CD1c-positive myeloid dendritic cell (primary cell): ENCODE results near the gene SPATC1L.
A peak's percentile ranks its signal among the peaks of the same experiment; 100 is the strongest.
"Not testable (repeated sequence)": the region's sequence is repeated elsewhere in the genome, so short reads cannot be mapped to it uniquely, and the experiment has no call there.

ENCODE experiments used
- DNase-seq: peaks from one replicate; pipeline ENCODE4 v3.0.0-alpha.2; 2016; ENCODE audit errors: extremely low spot score

Gene SPATC1L

DNA sequence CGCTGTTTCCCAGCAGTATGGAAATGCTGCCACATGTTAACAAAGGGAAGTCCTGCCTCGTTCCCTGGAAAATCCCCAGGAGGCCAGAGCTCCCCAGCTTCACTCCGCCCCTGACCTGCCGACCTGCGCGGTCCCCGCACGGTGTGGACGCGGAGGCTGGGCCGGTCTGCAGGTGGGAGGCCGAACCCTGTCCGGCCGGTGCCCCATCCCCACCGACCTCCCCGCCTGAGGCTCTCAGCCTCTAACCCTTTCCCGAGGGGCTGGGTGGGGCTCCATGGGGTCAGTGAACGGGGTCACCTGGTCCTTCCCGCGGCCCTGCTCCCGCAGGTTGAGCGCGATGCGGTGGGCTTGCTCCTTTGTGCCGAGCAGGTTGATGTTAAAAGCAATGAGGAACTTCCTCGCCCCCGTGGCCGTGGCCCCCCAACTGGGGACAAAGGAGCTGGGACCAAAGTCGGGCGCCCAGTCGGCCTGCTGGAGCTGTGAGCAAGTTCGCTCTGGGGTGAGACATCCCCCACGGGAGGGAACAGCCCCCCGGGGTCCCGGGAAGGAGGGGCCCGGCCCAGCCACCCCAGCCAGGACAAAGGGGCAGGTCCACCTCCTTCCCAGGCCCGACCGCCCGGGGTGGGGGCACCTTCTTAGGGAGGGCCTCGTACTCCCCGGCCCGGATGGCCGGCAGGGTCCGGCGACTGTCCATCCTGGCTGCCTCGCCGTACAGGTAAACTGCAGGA lies 32.8 kb downstream of the SPATC1L start:
- DNase-seq, result no peak

DNA sequence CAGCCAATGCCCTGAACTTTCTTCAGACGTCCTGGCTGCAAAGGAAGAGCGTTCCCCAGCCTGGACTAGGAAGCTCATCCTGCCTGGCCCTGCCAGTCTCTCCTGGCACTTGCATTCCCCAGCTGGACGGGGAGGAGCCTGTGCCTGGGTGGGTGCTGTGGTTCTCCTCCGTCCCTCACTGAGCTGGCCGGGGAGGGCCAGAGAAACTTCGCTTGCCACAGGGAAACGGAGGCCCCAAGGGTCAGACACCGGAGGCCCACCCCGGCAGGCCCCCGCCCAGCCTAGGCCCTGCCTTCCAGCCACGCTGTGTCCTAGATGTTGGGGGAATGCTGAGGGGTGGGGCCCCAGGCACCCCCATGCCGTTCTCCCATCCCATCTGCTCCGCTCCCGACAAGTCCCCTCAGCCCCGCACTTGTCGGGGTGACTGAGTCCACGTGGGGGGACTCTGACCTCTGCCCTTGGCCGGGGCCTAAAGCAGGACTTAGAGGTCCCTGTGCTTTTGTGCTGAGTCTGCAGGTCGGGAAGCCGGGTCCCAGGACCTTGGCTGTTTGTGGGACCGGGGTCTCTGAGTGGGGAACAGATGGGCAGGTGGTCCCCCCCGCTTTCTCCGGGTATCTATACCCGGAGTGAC lies 33.7 kb downstream of the SPATC1L start:
- DNase-seq, result no peak

DNA sequence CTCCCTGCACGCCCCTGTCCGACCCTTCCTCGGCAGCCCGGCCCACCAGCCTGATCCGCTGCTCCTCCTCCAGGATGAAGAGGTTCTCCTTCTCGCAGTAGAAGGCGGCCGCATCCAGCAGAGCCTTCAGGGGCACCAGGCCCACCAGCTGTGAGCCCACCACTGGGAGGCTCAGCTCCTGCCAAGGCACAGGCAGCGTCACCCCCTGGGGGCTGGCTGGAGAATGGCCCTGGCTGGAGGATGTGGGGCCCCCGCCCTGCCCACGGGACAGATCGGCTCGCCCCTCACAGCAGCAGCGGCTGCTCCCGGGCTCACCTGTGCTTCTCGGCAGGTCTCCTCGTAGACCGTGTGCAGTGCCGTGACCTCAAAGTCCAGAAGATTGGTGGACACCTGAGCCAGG lies 34.2 kb downstream of the SPATC1L start:
- DNase-seq, result no peak

DNA sequence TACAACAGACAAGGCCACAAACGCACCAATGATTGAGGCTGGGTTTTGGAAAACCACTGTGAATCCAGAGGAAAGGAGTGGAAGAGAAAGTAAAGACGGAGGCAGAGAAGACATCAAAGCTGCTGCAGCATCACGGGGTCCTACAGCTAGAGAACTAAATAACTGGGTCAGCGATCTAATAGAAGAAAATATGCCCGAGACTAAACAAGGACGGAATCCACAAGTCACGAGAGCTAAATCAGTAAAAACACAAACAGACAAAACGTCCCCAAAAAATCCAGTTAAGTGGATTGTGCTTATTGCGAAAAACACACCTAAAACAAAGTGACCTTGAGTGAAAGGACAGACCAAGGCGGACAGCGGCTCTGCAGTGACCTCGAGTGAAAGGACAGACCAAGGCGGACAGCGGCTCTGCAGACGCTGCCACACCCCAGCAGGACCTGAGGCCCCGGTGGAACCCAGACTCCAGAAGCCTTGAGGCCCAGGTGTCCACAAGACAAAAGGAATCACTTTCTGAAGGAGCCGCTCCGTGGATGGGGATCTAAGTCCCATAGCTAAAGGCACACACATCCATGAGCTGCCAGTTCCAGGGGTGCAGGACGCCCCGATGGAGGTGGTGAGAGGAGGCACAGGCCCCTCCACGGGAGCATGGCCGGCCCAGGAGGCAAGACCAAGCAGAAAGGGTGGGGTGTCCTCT lies 34.9 kb downstream of the SPATC1L start:
- DNase-seq, result no peak

DNA sequence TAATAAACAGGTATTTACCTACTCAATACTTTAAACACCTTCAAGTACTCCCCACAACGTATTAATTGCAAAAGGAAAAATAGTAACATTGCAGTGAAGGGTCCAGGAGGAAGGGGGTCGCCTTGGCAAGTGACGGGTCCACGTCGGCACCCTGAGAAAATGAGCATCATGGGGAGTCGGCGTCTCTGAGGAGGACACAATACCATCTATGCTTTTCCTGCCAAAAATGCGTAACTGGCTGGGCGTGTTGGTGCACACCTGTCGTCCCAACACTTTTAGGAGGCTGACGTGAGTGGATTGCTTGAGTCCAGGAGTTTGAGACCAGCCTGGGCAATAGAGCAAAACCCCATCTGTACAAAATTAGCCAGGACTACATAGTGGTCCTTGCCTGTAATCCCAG lies 36.2 kb downstream of the SPATC1L start:
- no peak for DNase-seq

DNA sequence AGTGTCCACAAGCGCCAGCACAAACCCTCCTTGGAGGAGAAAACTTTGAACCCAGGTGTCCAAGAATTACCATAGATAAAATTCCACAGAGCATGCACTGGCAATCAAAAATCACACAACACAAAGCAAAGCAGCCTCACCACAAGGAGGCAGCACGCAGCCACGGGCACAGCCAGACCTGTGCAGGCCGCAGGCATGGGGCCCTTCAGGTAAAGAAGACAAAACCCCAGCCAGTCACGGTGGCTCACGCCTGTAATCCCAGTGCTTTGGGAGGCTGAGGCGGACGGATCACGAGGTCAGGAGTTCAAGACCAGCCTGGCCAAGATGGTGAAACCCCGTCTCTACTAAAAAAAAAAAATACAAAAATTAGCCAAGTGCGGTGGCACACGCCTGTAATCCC lies 36.8 kb downstream of the SPATC1L start:
- DNase-seq, result peak; percentile 6

DNA sequence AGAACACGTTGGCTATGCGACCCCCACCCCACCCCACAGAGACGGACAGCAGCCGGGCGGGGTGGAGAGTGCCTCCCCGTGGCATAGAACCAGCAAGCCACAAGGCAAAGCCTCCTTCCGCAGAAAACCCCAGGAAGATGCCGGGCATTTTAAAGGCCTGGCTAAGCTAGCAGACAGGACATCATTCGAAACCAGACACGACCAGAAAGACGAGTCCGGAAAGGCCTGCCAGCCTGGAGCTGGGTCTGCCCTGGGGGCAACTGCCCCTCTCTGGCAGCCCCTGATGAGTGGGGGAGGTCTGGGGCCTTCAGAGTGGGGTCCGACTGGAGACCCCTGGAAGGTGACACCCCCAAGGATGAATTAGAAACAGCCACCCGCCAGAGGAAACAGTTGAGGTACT lies 37.4 kb downstream of the SPATC1L start:
- DNase-seq, result no peak

DNA sequence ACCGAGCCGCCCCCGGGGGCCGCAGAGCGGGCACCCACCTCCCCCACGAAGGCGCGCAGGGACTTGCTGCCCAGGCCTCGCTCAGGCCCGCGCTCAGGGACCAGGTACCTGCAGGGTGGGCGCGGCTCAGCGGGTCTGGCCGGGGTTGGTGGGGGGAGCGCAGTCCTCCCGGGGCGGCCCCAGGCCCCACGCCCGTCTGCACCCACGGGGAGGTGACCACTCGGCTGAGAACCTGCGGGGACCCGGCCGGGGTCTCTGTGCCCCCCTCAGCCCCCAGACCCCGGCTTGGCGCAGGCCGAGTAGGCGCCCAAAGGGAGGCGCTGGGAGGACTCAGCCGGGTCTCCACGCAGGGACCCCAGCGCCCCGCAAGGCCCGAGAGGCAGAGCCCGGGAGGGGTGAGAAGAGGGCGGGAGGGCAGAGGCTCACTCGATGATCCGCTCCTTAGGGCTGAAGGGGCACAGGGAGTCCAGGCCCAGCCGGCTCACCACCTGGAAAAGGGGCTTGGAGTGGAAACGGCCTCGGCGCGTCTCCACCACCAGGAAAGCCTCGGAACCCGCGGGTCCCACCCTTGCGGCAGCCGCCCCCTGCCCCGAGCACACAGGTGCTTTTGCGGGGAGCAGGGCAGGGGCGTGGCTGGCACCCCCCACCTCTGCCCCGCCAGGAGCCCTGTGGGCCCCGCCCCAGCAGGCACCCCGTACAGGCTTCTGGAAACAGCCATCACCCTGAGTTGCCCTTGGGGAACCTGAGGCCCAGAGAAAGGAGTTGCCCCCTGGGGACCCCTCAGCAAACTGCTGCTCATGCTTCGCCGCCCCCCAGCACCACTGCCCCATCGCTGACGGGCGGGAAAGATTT lies 38.2 kb downstream of the SPATC1L start:
- no peak for DNase-seq

DNA sequence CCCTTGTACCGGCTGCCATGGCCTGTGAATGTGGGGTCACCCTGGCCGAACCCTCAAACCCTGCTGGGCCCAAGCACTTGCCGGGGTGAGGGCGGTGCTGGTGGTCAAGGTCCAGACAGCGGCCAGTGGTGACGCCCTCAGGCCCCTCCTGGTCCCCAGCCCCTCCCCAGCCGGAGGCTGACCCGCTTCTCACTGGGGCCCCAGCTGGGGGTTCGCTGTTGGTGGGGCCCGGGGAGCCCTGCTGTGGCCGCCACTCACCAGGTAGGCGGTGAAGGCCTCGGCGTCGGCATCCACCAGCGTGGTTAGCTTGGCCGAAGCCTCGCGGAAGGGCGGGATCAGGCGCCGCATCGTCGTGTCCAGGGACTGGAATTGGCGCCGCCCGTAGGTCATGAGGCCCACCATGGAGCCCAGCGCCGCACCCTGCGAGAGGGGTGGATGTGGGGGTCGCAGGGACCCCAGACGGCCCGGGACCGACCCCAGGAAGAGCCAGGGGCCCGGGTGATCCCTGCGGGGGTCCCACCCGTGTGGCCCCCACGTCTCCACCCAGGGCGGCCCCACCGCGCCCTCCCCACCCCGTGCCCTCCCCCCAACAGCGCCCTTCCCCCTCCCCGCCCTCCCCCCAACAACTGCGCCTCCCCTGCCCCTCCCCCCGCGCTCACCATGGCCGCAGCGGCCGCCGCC lies 39.0 kb downstream of the SPATC1L start:
- DNase-seq, result no peak

DNA sequence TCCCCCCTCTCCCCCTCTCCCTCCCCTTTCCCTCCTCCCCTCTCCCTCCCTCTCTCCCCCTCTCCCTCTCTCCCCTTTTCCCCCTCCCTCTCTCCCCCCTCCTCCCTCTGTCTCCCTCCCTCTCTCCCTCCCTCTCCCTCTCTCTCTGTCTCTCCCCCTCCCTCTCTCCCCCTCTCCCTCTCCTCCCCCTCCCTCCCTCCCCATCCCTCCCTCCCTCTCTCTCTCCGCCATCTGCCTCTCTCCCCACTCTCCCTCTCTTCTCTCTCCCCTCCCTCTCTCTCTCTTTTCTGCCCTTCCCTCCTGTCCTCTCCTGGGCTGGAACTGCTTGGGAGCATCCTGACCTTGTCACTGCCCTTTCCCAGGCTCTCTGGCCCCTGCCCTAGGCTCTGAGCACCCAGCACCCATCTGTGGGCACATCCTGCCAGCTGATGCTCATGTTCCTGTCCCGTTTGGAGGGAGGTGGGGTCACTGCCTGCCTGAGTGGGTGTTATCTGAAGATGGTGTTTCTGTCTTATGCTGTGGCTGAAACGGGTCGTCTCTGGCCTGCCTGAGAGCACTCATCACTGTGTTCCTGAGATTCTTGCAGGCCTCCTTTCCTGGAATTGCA lies 39.7 kb downstream of the SPATC1L start:
- DNase-seq, result no peak

DNA sequence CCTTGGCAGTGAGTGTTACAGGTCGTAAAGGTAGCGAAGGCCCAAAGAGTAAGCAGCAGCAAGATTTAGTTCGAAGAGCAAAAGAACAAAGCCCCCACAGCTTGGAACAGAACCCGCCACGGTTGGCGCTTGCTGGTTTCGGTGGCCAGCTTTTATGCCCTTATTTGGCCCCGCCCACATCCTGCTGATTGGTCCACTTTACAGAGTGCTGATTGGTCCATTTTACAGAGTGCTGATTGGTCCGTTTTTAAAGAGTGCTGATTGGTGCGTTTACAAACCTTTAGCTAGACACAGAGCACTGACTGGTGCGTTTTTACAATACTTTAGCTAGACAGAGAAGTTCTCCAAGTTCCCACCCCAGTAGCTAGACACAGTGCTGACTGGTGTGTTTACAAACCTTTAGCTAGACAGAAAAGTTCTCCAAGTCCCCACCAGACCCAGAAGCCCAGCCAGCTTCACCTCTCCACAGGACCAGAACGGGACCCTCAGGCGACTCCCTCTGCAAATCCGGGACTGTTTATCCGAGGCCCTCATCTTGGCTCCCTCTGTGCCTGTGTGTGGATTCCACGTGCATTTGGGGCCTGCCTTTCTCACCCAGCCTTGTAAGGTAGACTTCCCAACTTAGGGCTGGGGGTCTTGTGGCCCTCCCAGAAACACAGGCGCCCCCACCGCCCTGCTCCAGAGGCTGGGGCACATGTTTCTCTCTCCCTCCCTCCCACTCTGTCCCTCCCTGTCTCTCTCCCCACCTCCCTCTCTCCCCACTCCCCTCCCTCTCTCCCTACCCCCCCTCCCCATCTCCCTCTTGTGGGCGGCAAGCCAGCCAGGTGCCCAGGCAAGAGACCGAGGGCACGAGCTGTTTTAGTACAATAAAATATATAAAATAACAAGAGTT lies 41.4 kb downstream of the SPATC1L start:
- no peak for DNase-seq

DNA sequence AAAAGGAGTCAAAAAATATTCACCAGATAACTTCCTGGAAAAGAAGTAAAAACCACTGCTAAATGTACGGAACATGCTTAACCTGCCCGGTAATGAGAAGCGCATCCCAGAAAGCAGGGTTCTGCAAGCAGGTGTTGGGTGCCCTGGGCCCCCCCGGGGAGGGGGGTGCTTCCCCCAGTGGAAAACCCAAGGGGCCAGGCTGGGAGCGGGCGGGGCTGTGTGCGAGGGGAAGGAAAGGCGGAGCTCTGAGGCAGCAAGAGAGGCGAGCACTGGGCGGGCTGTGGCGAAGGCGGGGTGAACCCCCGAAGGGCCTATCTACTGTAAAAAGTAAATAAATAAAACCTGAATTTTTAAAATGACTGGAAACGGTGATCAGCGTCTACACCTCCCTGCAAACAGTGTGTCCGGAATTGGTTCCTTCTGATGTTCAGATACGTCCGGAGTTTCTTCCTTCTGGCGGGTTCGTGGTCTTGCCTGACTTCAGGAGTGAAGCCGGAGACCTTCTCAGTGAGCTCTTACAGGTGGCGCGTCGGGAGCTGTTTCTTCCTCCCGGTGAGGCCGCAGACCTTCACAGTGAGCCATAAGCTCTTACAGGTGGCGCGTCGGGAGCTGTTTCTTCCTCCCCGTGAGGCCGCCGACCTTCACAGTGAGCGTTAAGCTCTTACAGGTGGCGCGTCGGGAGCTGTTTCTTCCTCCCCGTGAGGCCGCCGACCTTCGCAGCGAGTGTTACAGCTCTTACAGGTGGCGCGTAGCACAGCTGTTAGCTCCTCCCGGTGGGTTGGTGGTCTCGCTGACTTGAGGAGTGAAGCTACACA lies 42.3 kb downstream of the SPATC1L start:
- no peak for DNase-seq

DNA sequence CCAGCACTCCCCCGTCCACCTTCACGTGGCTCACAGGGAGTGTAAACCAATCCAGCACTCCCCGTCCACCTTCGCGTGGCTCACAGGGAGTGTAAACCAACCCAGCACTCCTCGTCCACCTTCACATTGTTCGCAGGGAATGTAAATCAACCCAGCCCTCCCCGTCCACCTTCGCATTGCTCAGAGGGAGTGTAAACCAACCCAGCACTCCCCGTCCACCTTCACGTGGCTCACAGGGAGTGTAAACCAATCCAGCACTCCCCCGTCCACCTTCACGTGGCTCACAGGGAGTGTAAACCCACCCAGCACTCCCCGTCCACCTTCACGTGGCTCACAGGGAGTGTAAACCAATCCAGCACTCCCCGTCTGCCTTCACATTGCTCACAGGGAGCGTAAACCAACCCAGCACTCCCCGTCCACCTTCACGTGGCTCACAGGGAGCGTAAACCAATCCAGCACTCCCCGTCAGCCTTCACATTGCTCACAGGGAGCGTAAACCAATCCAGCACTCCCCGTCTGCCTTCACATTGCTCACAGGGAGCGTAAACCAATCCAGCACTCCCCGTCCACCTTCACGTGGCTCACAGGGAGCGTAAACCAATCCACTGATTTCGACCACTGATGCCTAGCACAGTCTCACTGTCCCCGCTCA lies 43.8 kb downstream of the SPATC1L start:
- DNase-seq, result not testable (repeated sequence)

DNA sequence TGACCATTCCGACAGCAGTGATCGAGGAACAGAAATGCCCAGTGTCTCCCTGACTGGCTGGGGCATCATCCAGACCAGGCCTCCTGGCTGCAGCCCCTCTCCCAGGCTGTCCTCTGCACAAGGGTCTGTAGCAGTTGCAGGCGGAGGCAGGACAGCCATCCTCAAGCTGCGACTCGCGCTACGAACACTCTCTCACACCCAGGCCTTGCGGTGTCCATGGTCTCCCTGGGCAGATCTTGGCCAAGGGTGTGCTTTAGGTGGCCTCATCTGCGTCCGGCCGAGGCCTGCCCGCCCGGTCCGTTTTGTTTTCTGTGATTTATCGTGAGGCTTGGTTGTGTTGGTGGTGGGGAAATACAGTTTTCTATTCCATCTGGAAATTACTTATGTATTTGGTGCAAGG lies 44.6 kb downstream of the SPATC1L start:
- DNase-seq, result no peak

DNA sequence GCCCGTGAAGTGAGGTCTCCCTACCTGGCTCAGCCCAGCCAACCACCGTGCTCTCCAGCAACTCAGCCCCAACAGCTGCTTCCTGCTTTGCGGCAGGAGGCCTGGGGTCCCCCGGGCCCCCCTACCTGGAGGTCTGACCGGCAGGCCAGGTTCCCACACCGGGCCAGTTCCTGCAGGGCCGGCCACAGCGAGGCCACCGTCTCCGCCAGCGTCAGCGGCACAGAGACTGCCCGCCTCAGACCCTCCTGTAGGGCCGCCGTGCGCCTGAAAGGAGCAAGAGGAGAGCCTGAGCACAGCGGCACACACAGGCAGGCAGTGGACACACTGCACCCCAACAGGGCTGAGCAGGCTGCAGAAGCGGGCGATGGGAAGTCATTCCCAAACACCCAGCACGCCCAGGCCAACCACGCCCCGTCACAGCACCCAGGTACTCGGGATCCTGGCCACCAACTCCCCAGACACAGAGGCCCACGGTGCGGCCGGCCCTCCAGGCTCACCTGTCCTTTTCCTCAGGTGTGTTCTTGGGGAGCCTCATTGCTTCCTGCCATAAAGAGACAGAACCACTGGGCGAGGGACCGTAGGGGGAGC lies 45.8 kb downstream of the SPATC1L start:
- no peak for DNase-seq

DNA sequence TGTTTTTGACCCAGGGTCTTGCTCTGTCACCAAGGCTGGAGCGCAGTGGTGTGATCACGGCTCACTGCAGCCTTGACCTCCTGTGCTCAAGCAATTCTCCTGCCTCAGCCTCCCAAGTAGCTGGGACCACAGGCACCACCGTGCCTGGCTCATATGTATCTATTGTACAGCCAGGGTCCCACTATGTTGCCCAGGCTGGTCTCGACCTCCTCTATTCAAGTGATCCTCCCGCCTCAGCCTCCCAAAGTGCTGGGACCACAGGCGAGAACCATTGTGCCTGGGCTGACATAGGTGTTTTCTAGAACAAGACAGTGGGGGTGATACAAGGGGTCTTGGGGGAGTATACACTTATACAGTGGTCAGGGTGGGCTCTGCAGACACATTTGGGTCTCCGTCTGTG lies 46.4 kb downstream of the SPATC1L start:
- DNase-seq, result no peak

DNA sequence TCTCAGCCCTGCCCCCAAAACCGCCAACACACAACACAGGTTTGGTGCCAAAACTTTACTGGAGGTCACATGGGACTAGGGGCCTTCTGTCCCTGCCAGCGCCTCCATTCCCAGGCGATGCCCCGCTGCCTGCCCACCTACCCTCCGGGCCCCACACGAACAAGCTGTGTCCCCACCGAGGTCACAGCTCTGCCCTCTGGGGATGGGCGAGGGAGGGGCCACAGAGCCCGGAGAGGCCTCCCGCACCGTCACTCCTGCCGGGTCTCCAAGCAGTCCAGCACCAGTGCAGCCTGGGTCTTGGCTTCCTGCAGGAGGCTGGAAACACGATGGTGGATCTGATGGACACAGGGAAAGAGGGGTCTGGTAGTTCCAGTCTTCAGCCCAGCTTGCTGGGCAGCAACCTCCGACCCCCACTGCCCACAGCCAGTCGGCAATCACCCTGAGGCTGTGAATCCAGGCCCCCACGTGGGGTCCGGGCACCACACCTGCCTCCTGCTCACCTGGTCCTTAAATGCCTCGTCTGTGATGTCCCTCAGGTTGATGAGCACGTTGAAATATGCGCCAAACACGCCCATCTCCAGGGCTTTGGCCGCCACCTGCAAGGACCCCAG lies 47.4 kb downstream of the SPATC1L start:
- DNase-seq, result no peak
